Fibroblast of lung (primary cell): ENCODE measurements around the gene ANKRD10.

ENCODE experiments used
- CTCF ChIP-seq, 2 donors: IDR thresholded peaks in 1 of 2; conservative IDR thresholded peaks in 1 of 2; 1 replicate in 1 of 2; 2 replicates in 1 of 2; pipeline ENCODE4 v1.5.1; 2011 to 2012; ENCODE audit warnings: low read length in 2 of 2, control low read depth in 1 of 2, inconsistent platforms in 1 of 2, low read depth in 1 of 2, mild to moderate bottlenecking in 1 of 2
- EZH2 ChIP-seq: IDR thresholded peaks from 2 replicates; pipeline ENCODE4 v1.5.1; 2012; ENCODE audit warnings: low read length, control low read depth, mild to moderate bottlenecking; ENCODE audit errors: missing control alignments

- TF ChIP-seq CTCF (conservative IDR thresholded peaks at IDR 0.05 in 1 of 2, IDR thresholded peaks at IDR 0.05 in 1 of 2; ENCODE audit: low read depth in 1 of 2, low read length in 2 of 2) (no peak), EZH2 (no peak)
These were observed 6.6 kb downstream of the ANKRD10 start for GRCh38 chr13:110907951-110908898.
